GM15510 (cell line): ENCODE data around the gene SEC14L6.

Experiments
- POLR2A ChIP-seq: IDR thresholded peaks from 3 replicates; pipeline ENCODE4 v1.6.1; 2011; ENCODE audit warnings: borderline replicate concordance; ENCODE audit not compliant: insufficient read length; ENCODE audit errors: extremely low read depth

The SEC14L6 gene

DNA sequence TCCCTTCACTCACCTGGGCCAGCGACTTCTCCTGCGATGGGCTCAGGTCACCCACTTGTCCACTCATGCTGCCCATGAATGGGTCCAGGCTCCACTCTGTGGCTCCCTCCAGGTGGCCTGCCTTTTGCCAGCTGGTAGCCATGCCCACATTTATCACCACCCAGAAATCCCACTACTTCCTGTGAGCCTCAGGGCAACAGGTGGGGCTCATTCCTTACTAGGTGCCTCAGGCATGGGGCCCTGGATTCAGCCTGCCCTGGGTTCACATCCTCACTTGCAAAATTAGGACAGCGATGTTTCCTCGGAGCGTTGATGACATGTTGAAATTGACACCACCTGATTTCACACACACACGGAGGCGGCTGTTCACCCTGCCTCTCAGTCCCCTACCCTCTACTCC, at the start of gene SEC14L6:
Gene SEC14L6, minus strand, starts transcription at position 126 of the 400 bp plus-strand sequence. Its CDS starts 59 bp downstream, at position 67.
- TF ChIP-seq POLR2A, result no peak

DNA sequence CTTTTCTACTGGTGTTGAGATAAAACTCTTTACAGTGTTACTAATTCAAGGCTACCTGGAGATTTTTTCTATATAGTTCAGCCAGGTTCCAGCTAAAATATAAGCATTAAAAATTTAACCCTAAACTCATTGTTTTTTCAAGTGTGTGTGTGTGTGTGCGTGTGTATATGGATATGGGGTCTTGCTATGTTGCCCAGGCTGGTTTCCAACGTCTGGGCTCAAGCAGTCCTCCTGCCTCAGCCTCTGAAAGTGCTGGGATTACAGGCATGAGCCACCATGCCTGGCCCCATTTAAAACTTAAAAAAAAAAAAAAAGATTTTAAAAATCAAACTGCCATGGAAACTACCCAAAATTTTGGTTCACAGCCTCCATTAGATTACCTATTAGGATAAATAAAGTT, 49.7 kb upstream of the SEC14L6 start:
- TF ChIP-seq POLR2A, result no peak

DNA sequence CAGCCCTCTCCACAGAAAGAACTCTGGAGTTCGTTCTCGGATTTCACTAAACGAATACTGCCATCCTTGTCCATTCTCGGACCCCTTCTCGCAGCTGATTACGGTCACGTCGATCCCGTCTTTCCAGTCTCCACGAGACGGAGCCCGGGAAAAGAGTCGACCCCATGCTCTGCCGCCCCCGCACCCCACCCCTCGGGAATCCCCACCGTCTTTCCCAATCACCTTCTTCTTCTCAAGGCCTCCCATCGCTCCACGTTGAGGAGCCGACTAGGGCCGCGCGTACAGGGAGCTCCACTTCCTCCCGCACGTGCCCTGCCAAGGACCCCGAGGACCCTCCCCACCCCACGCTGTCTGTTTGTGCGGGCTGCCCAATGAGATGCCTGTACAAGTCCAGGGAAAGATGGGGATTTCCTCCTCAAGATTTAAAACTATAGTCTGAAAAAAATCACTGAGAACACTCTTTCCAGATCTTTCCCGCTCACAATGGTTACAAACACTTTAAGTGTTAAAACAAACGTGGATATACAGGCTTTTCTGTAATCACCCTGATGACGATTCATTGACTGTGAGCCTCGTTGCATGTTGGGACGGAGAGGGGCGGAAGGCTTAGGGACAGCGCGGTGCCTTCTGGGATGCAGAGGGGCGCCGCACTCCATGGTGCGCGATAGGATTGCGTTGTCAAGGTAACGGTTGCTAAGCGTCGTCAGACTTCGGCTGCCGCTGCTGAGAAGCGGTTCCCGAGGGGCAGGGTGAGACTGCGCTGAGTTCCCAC, 45.2 kb upstream of the SEC14L6 start, which contains the start of gene PES1:
Gene PES1, minus strand, starts transcription at position 323 of the 772 bp plus-strand sequence. Its CDS starts 77 bp downstream, at position 246.
- TF ChIP-seq POLR2A, result peak; percentile 50

DNA sequence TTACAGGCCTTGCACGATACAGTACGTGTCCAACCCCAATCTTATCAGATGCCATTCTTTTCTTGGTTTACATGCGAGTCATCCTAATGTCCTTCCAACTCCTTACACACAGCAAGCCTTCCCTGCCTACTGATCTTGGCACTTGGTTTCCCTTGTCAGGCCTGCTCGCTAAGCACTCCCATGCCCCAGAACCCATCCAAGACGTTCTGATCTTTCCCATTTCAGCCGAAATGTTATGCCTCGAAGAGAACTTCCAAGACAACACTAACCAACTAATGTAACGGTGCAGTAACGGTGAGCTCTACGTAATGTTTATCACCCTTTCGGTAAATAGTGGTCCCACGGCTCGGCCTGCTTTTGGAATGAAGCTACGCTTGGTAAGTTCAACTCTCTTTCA, 44.6 kb upstream of the SEC14L6 start:
- TF ChIP-seq POLR2A, result no peak

DNA sequence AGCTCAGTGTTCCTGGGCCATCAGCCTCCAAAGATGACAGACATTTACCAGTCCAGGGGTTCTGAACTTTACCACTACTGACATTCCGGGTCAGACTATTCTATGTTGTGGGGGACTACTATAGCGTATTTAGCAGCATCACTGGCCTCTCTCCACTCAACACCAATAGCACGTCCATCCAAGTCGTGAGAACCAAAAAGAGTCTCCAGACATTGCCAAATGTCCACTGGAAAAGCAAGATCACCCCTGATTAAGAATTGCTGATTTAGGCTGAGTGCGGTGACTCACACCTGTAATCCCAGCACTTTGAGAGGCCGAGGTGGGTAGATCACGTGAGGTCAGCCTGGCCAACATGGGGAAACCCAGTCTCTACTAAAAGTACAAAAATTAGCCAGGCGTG, 39.9 kb upstream of the SEC14L6 start:
- no peak for TF ChIP-seq POLR2A

DNA sequence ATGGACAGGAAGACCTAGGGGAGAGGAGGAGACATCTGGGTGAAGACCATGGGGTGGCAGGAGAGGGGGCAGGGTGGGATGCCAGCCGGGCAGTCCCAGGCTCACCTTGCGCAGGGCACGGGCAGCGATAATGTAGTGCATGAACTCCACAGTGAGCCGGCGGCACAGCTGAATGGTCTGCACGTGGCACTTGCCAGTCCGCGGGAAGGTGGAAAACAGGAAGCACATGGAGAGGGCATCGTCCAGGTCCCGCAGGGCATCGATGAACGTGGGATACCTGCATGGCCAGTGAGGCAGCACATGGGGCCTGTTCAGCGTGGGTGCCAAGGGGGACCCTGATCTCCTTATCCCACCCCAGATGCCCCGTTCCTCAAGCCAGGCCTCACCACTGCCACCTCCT, 37.9 kb upstream of the SEC14L6 start:
- no peak for TF ChIP-seq POLR2A

DNA sequence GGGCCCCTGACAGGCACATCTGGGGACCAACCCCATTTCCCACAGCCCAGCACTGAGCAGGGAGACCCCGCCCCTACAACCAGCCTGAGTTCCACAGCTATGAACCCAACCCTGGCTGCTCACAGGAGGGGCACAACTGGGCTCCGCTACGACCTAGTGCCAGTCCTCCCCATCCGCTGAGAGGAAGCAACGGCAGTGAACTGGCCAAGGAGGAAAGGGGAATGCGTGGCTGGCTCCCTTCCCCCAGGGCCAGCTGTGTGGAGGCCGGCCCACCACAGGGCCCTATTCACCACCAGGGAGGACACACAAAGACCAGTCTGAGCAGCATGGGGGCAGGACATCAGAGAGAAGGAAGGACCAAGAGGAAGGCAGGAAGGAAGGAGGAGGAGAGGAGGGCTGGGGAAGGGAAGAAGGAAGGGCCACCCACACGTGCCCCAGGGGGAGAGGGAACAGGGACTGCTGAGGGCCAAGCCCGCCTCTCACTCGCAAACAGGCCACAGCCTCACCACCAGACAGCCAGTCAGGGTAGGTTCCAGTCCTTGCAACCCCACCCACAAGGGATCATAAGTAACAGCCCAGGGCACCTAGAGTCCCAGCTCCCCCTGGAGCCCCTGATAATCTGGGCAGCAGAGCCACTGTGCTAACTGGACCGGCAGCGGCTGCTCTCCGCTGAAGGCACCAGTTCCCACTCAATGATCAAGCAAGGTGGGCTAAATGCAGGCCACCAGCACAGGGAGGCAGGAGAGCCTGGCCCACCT, 36.4 kb upstream of the SEC14L6 start:
- no peak for TF ChIP-seq POLR2A

DNA sequence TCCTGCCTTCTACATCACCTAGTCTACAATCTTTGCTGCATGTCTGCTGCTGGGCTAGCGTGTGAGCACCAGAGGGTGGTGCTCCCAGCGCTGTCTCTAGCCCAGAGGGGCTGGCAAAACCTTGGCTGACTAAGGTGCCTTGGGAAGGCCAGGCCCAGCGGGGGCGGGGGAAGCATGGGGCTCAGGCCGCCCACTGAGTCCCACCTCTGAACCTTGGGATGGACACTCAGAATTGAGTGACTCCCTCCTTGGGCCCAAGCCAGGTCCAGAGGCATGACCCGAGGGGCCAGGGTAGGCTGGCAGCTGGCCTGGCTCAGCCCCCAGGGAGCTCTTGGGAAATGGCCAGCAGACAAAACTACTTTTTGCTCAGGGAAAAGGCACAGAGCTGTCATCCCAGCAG, 35.5 kb upstream of the SEC14L6 start:
- no peak for TF ChIP-seq POLR2A

DNA sequence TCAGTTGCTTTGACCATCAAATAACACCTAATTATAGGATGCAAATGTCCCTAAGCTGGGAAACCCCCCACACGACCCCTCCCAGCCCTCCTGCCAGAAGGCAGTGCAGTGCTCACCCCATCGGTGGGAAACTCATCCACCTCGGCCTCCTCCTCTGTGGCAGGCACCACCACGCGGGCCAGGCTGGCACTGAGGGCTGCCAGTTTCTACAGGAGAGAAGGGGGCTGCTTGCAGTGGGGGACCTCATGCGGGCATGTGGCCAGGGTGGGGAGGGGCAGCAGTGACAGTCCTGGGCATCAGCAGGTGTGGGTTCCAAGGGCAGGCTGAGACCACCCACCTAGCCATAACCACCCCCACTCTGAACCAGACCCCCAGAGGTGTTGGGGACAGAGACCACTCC, 34.4 kb upstream of the SEC14L6 start:
- TF ChIP-seq POLR2A, result no peak

DNA sequence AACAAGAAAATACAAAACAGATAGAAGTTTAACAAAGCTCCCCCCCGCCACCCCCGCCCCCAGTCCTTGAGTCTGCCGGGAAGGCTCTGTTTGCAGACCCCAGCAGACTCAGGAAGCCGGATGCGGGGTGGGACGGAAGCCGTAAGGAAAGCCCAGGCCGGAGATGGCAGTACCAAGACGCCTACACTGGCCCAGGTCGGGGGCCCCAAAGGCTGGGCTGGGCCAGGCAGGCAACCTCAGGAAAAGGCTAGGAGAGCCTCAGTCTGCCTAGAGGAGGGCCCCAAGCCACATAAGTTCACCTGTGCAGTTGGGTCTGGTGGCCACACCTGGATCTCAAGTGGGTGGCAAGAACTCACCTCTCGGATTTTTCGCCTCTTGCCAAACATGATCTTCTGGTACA, 31.9 kb upstream of the SEC14L6 start:
- TF ChIP-seq POLR2A, result no peak

DNA sequence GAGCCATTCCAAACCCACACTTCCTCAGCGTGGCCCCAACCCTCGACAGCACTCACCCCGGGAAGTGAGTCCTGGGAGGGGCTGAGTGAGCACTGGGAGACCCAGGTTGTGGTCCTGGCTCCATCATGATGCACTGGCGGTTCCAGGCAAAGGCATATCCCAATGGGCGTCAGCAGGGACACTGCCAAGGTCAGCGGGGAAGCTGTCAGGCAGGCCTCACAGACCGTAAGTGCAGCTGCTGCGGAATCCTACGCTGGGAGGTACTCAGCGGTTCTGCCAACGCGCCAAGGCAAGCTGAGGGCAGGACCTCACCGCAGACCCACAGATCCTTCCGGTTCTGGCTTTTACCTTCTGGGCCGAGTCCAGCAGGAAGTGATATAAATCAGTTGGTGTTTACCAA, 29.3 kb upstream of the SEC14L6 start:
- no peak for TF ChIP-seq POLR2A

DNA sequence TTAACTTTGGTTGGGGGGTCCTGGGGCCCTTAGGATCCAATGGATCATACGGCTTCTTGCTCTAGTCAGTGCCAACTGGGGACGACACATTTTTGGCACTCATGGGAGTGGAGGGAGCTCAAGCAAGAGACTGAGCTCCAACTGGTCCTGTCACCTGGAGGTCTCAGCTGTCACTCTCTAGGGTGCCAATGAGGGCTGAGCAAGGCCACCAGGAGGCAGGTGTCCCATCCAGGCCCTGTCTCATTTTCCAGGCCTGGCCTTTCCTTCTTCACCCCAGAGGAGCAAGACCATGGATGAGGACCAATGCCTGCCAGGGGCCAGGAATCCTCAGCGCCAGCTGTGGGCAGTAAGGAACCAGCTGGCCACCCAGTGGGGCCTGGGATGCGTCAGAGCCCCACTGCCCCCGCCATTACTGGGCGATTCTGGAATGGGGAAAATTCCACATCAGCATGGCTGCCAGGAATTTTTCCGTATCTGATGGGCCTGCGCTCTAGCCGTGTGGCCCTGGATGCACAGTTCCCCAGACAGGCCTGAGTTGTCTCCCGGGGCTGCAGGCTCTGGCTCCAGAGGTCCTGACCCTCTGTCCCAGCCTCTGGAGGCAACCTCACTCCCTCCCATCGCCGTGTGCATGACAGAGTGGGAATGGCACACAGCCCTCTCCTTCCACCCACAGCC, 28.6 kb upstream of the SEC14L6 start:
- TF ChIP-seq POLR2A, result no peak

DNA sequence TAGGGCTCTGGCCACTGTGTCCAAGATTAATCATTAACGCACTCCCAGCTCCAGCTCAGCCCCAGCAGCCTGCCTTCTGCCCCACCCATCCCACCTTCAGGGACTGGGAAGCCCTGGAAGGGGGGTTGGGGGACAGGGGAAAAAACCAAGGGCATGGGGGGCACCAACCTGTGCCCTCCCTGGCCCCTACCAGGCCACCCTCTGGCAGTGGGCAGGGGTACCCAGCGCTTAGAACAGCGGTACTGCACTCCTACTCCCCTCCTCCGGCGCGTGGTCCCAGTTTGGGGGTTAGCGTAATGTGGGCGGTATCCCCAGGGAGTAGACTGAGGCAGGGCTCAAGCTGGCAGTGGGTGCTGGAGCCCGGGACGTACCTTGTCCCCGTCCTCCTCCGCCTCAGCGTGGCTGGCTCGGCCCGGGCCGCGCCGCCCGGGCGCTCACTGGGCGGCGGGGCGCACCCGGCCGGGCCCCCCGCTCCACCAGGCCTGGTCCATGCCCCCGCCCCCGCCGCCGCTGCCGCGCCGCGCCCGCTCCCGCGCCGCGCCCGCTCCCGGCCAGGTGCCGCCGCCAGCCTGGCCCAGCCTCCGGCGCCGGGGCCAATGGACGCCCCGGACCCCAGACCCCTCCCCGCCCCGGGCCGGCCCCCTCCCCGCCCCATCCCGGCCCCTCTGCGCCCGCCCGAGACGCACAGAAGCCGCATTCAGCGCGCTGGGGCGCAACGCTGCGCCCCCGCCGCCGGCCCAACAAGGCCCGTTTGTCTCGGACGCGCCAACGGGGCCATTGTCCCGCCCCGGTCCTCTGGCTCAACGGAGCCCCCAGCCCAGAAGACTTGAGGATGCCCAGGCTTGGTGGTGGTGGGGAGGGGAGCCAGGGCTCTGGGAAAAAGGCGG, 27.8 kb upstream of the SEC14L6 start, which contains the start of gene GAL3ST1:
Gene GAL3ST1, minus strand, starts transcription at position 571 of the 887 bp plus-strand sequence. CDS start 17,273 bp downstream, outside the sequence.
- no peak for TF ChIP-seq POLR2A

DNA sequence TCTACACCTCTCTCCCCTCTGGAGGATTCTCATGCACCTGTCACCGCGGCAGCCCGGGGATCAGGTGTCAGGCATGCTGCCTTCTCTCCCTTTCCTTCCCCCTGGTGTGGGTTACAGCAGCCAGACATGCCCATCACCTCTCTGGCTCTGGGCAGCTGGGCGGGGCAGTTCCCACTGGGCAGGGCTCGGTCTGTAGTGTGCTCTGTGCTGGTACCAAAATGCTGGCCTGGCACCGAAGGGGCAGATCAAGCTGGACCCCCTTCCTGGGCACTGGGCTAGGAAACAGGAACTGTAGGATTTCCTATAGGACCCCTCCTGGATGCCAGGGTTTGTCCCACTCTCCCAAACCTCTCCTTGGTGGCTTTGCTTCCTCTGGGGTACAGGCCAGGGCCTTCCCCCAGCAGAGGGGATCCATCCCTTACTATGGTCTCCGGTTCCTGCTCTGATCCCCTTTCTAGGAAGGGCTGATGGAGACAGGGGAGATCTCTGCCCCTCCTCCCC, 27.1 kb upstream of the SEC14L6 start:
- TF ChIP-seq POLR2A, result no peak
